ENCODE results near the gene RNF220. TPM values are rescaled to one million over a fixed set of nuclear protein-coding genes. Genes with fewer than 3 reads are reported as not detected.

RNF220 gene
- total and polyA plus RNA-seq, 9 of the 15 experiments (the other 6 are each of a cell fraction or from before 2014, with no cell fraction given), result 5.1 to 117 (median 66.9) TPM

- no peak for TF ChIP-seq ZNF518B (CRISPR knock-in tag; IDR thresholded peaks at IDR 0.05)
- 0 out of 2 replicates have a peak, but pooled peaks have one; percentile 14 for TF ChIP-seq ZBTB26 (CRISPR knock-in tag; IDR thresholded peaks at IDR 0.05)
- no peak for TF ChIP-seq ATF6 (CRISPR knock-in tag; IDR thresholded peaks at IDR 0.05)
- TF ChIP-seq PCBP1 (IDR thresholded peaks at IDR 0.05; ENCODE audit: low read depth, low read length, poor library complexity, severe bottlenecking), result no peak
- no peak for TF ChIP-seq ZNF354B (CRISPR knock-in tag; IDR thresholded peaks at IDR 0.05)
- TF ChIP-seq RFX1 (IDR thresholded peaks at IDR 0.05), result peak; percentile 100
- no peak for TF ChIP-seq TFAM (CRISPR knock-in tag; conservative IDR thresholded peaks at IDR 0.05)
- TF ChIP-seq KAT2B (IDR thresholded peaks at IDR 0.05; ENCODE audit: low read depth, low read length), result no peak
- no peak for TF ChIP-seq MEF2A (IDR thresholded peaks at IDR 0.05; ENCODE audit: control insufficient read depth, low read depth, low read length)
- peak; percentile 83 for TF ChIP-seq CTBP1 (IDR thresholded peaks at IDR 0.05; ENCODE audit: borderline replicate concordance)
- no peak for TF ChIP-seq RBM15 (IDR thresholded peaks at IDR 0.05; ENCODE audit: insufficient read depth, low read length)
- TF ChIP-seq MIER1 (IDR thresholded peaks at IDR 0.05; ENCODE audit: low read depth), result no peak
- no peak for TF ChIP-seq ARID3B (CRISPR knock-in tag; IDR thresholded peaks at IDR 0.05; ENCODE audit: borderline replicate concordance)
- no peak; the same call in 1 of the 2 replicates for TF ChIP-seq DPF2 (IDR thresholded peaks at IDR 0.05)
- no peak for TF ChIP-seq HMG20A (CRISPR knock-in tag; conservative IDR thresholded peaks at IDR 0.05)
- TF ChIP-seq ZNF408 (CRISPR knock-in tag; IDR thresholded peaks at IDR 0.05; ENCODE audit: low read depth), result no peak
- peak; percentile 100 for TF ChIP-seq CXXC5 (CRISPR knock-in tag; IDR thresholded peaks at IDR 0.05)
Observed at GRCh38 chr1:44674113-44675000, 269.3 kb downstream of the RNF220 start, which contains the start of the genes ARMH1 and TMEM53 (continued).

Measured in K562 (cell line).